GM19452 (cell line): Measurements from ENCODE around the gene RBFOX2.
"Not testable (repeated sequence)": the region's sequence is repeated elsewhere in the genome, so short reads cannot be mapped to it uniquely, and the experiment has no call there.

Experiments used
- ATAC-seq: cut with Tn5 transposase; IDR thresholded peaks from one replicate; pipeline ENCODE4 v1.9.1; 2021; ENCODE audit not compliant: unreplicated experiment

The RBFOX2 gene

GRCh38 chr22:36010090-36010489 is 18.5 kb downstream of the RBFOX2 start:
- ATAC-seq, result no peak

GRCh38 chr22:36009085-36009484 is 19.5 kb downstream of the RBFOX2 start:
- no peak for ATAC-seq

GRCh38 chr22:36008565-36008964 is 20.1 kb downstream of the RBFOX2 start:
- ATAC-seq, result no peak

- ATAC-seq, result no peak
These were observed 20.5 kb downstream of the RBFOX2 start for GRCh38 chr22:36008131-36008530.

GRCh38 chr22:36003972-36004674 is 24.5 kb downstream of the RBFOX2 start:
- no peak for ATAC-seq

GRCh38 chr22:36002718-36003260 is 25.8 kb downstream of the RBFOX2 start:
- ATAC-seq, result no peak

- no peak for ATAC-seq
These were observed 26.5 kb downstream of the RBFOX2 start for GRCh38 chr22:36002084-36002483.

- ATAC-seq, result no peak
These were observed 29.9 kb downstream of the RBFOX2 start for GRCh38 chr22:35998748-35999147.

- ATAC-seq, result no peak
These were observed 31.2 kb downstream of the RBFOX2 start for GRCh38 chr22:35997438-35997837.

- ATAC-seq, result no peak
These were observed 32.0 kb downstream of the RBFOX2 start for GRCh38 chr22:35996596-35996995.

- no peak for ATAC-seq
These were observed 32.9 kb downstream of the RBFOX2 start for GRCh38 chr22:35995772-35996171.

- ATAC-seq, result no peak
These were observed 33.3 kb downstream of the RBFOX2 start for GRCh38 chr22:35995348-35995747.

- ATAC-seq, result not testable (repeated sequence)
These were observed 34.9 kb downstream of the RBFOX2 start for GRCh38 chr22:35993727-35994126.

GRCh38 chr22:35993048-35993714 is 35.4 kb downstream of the RBFOX2 start:
- ATAC-seq, result no peak

GRCh38 chr22:35991168-35991567 is 37.5 kb downstream of the RBFOX2 start:
- no peak for ATAC-seq

GRCh38 chr22:35988030-35988429 is 40.6 kb downstream of the RBFOX2 start:
- no peak for ATAC-seq

- ATAC-seq, result no peak
These were observed 41.1 kb downstream of the RBFOX2 start for GRCh38 chr22:35987487-35987886.

- no peak for ATAC-seq
These were observed 42.5 kb downstream of the RBFOX2 start for GRCh38 chr22:35986088-35986487.

- no peak for ATAC-seq
These were observed 43.3 kb downstream of the RBFOX2 start for GRCh38 chr22:35985371-35985770.

- no peak for ATAC-seq
These were observed 44.1 kb downstream of the RBFOX2 start for GRCh38 chr22:35984183-35985175.

- no peak for ATAC-seq
These were observed 46.7 kb downstream of the RBFOX2 start for GRCh38 chr22:35981900-35982299.
